Osteoblast (primary cell): ENCODE results near the gene RAD51B. TPM values are rescaled to one million over a fixed set of nuclear protein-coding genes. Genes with fewer than 3 reads are reported as not detected.

Experiments
- DNase-seq: peaks from one replicate; pipeline ENCODE4 v3.0.0; 2011; ENCODE audit warnings: low spot score, mixed read lengths; ENCODE audit not compliant: insufficient read length; ENCODE audit errors: missing footprints
- H2AFZ ChIP-seq: 2 replicates; pipeline ENCODE4 v1.6.0; 2011; ENCODE audit warnings: mild to moderate bottlenecking, low read length
- H3K27ac ChIP-seq: 2 replicates; pipeline ENCODE4 v1.5.1; 2011; ENCODE audit warnings: mild to moderate bottlenecking, low read depth, low read length, moderate library complexity
- H3K27me3 ChIP-seq: 2 replicates; pipeline ENCODE4 v1.6.0; 2012; ENCODE audit warnings: mild to moderate bottlenecking, control low read depth, inconsistent platforms, low read length, moderate library complexity; ENCODE audit not compliant: insufficient read depth
- H3K36me3 ChIP-seq: 2 replicates; pipeline ENCODE4 v1.5.1; 2011; ENCODE audit warnings: mild to moderate bottlenecking, low read length, control low read depth, moderate library complexity; ENCODE audit not compliant: insufficient read depth
- H3K4me1 ChIP-seq: 2 replicates; pipeline ENCODE4 v1.5.1; 2011; ENCODE audit warnings: mild to moderate bottlenecking, low read length, control low read depth, moderate library complexity; ENCODE audit not compliant: insufficient read depth
- H3K4me2 ChIP-seq: 2 replicates; pipeline ENCODE4 v1.6.0; 2011; ENCODE audit warnings: mild to moderate bottlenecking, low read length; ENCODE audit not compliant: insufficient read depth
- H3K4me3 ChIP-seq: fragments of 200-600 bp; sonication (generic); 3 replicates; pipeline ENCODE4 v1.5.1; 2012; ENCODE audit warnings: mild to moderate bottlenecking, low read length, inconsistent platforms; ENCODE audit not compliant: insufficient read depth
- H3K79me2 ChIP-seq: 2 replicates; pipeline ENCODE4 v1.6.0; 2012; ENCODE audit warnings: mild to moderate bottlenecking, low read length, control low read depth, inconsistent platforms; ENCODE audit not compliant: insufficient read depth
- H3K9me3 ChIP-seq: 2 replicates; pipeline ENCODE4 v1.5.1; 2011; ENCODE audit warnings: low read depth, low read length, control low read depth
- H4K20me1 ChIP-seq: 2 replicates; pipeline ENCODE4 v1.6.0; 2012; ENCODE audit warnings: mild to moderate bottlenecking, low read length, control low read depth; ENCODE audit not compliant: insufficient read depth
- CTCF ChIP-seq: IDR thresholded peaks from 2 replicates; pipeline ENCODE4 v1.5.1; 2011; ENCODE audit warnings: mild to moderate bottlenecking, low read depth, low read length, moderate library complexity; ENCODE audit errors: extremely low read depth
- total RNA-seq: library from RNA; depleted of rRNA; stranded (reverse); fragments of >200 nt; gene quantifications from 2 replicates; pipeline ENCODE4 v1.2.3, GENCODE V29; 2012

RAD51B gene
- total RNA-seq, 1 donor: 13.8 TPM

GRCh38 chr14:68420350-68420749 lies 600.8 kb downstream of the RAD51B start:
- Histone ChIP-seq H3K36me3 (no peaks in the 10 kb centered on the region), H3K4me3 (no peak overlapping the region), H3K79me2 (no peaks in the 10 kb centered on the region), H3K27ac (no peak overlapping the region), H3K4me1 (no peaks in the 10 kb centered on the region), H3K9me3 (no peaks in the 10 kb centered on the region), H4K20me1 (no peaks in the 10 kb centered on the region), H2AFZ (no peak overlapping the region), H3K27me3 (no peaks in the 10 kb centered on the region), H3K4me2 (no peak overlapping the region)
- no peak for DNase-seq
- TF ChIP-seq CTCF: no peak

- Histone ChIP-seq H3K4me1 (no peaks in the 10 kb centered on the region), H4K20me1 (no peaks in the 10 kb centered on the region), H3K27ac (no peak overlapping the region), H3K9me3 (no peaks in the 10 kb centered on the region), H3K79me2 (no peaks in the 10 kb centered on the region), H2AFZ (no peak overlapping the region), H3K4me2 (no peak overlapping the region), H3K4me3 (no peak overlapping the region), H3K27me3 (no peaks in the 10 kb centered on the region), H3K36me3 (no peaks in the 10 kb centered on the region)
- no peak for TF ChIP-seq CTCF
- no peak for DNase-seq
Observed at GRCh38 chr14:68421116-68421515, 601.5 kb downstream of the RAD51B start.

- Histone ChIP-seq H4K20me1 (no peaks in the 10 kb centered on the region), H3K4me3 (no peak overlapping the region), H3K27me3 (no peaks in the 10 kb centered on the region), H3K4me2 (no peak overlapping the region), H3K27ac (no peak overlapping the region), H3K79me2 (no peaks in the 10 kb centered on the region), H3K9me3 (no peaks in the 10 kb centered on the region), H3K4me1 (no peaks in the 10 kb centered on the region), H2AFZ (no peak overlapping the region), H3K36me3 (no peaks in the 10 kb centered on the region)
- no peak for TF ChIP-seq CTCF
- no peak for DNase-seq
Observed at GRCh38 chr14:68423686-68424085, 604.1 kb downstream of the RAD51B start.

- no peak for DNase-seq
- Histone ChIP-seq H3K4me3 (no peak overlapping the region), H3K4me2 (no peak overlapping the region), H4K20me1 (no peaks in the 10 kb centered on the region), H3K27me3 (no peaks in the 10 kb centered on the region), H3K4me1 (no peaks in the 10 kb centered on the region), H3K27ac (no peak overlapping the region), H3K79me2 (no peaks in the 10 kb centered on the region), H3K36me3 (no peaks in the 10 kb centered on the region), H2AFZ (no peak overlapping the region), H3K9me3 (no peaks in the 10 kb centered on the region)
- no peak for TF ChIP-seq CTCF
Observed at GRCh38 chr14:68424443-68425172, 605.0 kb downstream of the RAD51B start.
